K562 (cell line): ENCODE measurements around the gene DGCR6L. TPM values are rescaled to one million over a fixed set of nuclear protein-coding genes. Genes with fewer than 3 reads are reported as not detected.
A peak's percentile ranks its signal among the peaks of the same experiment; 100 is the strongest.

Experiments
- BRD9 ChIP-seq: fragments of 450-650 bp; IDR thresholded peaks from 2 replicates; pipeline ENCODE4 v1.6.1; 2018; ENCODE audit warnings: low read depth; ENCODE audit not compliant: partially characterized antibody
- PHF8 ChIP-seq: fragments of 200-600 bp; sonication (generic); IDR thresholded peaks from 2 replicates; pipeline ENCODE4 v1.6.1; 2012; ENCODE audit warnings: mixed run types, mild to moderate bottlenecking, inconsistent platforms, low read length, moderate library complexity, borderline replicate concordance
- RBM14 ChIP-seq: fragments of 200-400 bp; formaldehyde crosslinking; IDR thresholded peaks from 2 replicates; pipeline ENCODE4 v1.6.1; 2018; ENCODE audit warnings: low read depth, mild to moderate bottlenecking, low read length, moderate library complexity, borderline replicate concordance; ENCODE audit not compliant: insufficient read depth
- RBM22 ChIP-seq: fragments of 200-400 bp; formaldehyde crosslinking; IDR thresholded peaks from 2 replicates; pipeline ENCODE4 v1.6.1; 2018; ENCODE audit warnings: low read length, low read depth; ENCODE audit not compliant: poor library complexity, severe bottlenecking
- SAP30 ChIP-seq: fragments of 200-600 bp; sonication (generic); IDR thresholded peaks from 2 replicates; pipeline ENCODE4 v1.6.1; 2012; ENCODE audit warnings: borderline replicate concordance, low read depth, mild to moderate bottlenecking, moderate library complexity, low read length, control low read depth, inconsistent platforms; ENCODE audit not compliant: insufficient read depth, poor library complexity, severe bottlenecking
- SMC3 ChIP-seq: conservative IDR thresholded peaks from 2 replicates; pipeline ENCODE4 v1.6.1; 2011; ENCODE audit warnings: low read depth, low read length, improper control_type of control experiment; ENCODE audit not compliant: insufficient read depth
- ZFPM2 ChIP-seq: fragments of 250-450 bp; sonication (Bioruptor Pico); IDR thresholded peaks from 2 replicates; pipeline ENCODE4 v1.5.1; 2022; ENCODE audit warnings: mild to moderate bottlenecking
- polyA plus RNA-seq, 8 experiments: library from polyadenylated mRNA; depleted of rRNA in 4 of 8; stranded (reverse) in 5 of 8; unstranded in 3 of 8; fragments of >200 nt; fragmentation: Nextera tagmentation in 2 of 8; fragmentation: Illumina TruSeq in 1 of 8; extraction: Ambion mirVana in 2 of 8; extraction: Trizol in 1 of 8; gene quantifications; 2 replicates each; pipeline versions ENCODE4 v1.2.1 to v1.2.3, GENCODE V29; 2011 to 2014; ENCODE audit warnings: inconsistent platforms in 1 of 8, missing spikeins in 1 of 8
- total RNA-seq, 7 experiments: library from RNA; depleted of rRNA in 6 of 7; stranded (reverse); fragments of >200 nt in 6 of 7; fragmentation: Illumina TruSeq in 2 of 7; extraction: Trizol in 2 of 7; gene quantifications; 2 replicates each; pipeline versions ENCODE4 v1.2.1 to v1.2.3, GENCODE V29; 2011 to 2021; ENCODE audit warnings: low replicate concordance in 1 of 7
- TF ChIP-seq, protein P1 (sequence below): fragments of 450-650 bp; IDR thresholded peaks from 2 replicates; pipeline ENCODE4 v1.6.1; 2014; ENCODE audit warnings: low read depth, mild to moderate bottlenecking, moderate library complexity, borderline replicate concordance
- TF ChIP-seq, protein P2 (sequence below): sonication (generic); formaldehyde crosslinking; IDR thresholded peaks from 2 replicates; pipeline ENCODE4 v1.8.1; 2023; ENCODE audit warnings: mild to moderate bottlenecking, missing genetic modification reagents
- TF ChIP-seq, protein P3 (sequence below): fragments of 450-650 bp; conservative IDR thresholded peaks from 2 replicates; pipeline ENCODE4 v1.6.1; 2016; ENCODE audit warnings: missing genetic modification characterization, low read depth, mild to moderate bottlenecking, control low read depth, missing compliant biosample characterization
- TF ChIP-seq, protein P4 (sequence below): sonication (generic); formaldehyde crosslinking; IDR thresholded peaks from 2 replicates; pipeline ENCODE4 v1.8.0; 2022; ENCODE audit warnings: mild to moderate bottlenecking, missing genetic modification reagents
- TF ChIP-seq, protein P5 (sequence below): sonication (generic); formaldehyde crosslinking; IDR thresholded peaks from 2 replicates; pipeline ENCODE4 v1.8.0; 2022; ENCODE audit warnings: mild to moderate bottlenecking, missing genetic modification reagents, borderline replicate concordance

Gene DGCR6L
- total and polyA plus RNA-seq, 9 of the 15 experiments (the other 6 are each of a cell fraction or from before 2014, with no cell fraction given), result 3.6 to 151 (median 51.0) TPM

DNA sequence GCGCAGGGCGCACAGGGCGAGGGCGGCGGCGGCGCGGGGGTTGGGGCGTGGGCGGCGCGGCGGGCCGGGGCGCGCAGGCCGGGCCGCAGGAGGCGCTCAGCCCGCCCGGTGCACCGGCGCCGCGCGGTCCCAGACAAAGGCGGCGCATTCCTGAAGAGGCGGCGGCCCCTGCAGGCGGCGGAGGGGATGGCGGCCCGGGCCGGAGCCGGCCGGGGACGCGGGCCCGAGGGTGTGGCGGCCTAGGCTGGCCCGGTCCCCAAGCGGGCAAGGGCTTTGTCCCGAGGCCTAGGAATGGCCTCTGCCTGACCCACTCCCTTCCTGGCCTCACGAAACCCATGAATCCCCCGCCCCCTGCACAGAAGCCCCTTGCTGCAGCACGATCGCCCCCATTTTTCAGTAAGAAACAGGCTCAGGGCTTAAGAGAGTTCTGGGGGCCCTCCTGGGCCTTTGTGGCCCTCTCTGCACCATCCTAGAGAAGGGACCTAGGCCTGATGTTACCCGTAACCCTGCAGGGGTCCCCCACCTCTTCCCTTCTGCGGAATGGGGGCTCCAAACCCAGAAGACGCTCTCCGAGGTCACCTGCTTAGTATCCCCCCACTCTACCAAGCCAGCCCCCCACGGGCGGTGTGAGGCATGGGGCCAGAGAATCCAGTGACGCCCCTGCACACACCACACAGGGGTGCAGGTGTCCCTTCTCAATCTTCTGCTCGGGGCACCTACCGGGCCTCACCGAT is 51.4 kb downstream of the DGCR6L start, which contains the start of gene RTN4R (continued):
- no peak for TF ChIP-seq RBM14
- no peak for TF ChIP-seq RBM22
- TF ChIP-seq, protein P1, sequence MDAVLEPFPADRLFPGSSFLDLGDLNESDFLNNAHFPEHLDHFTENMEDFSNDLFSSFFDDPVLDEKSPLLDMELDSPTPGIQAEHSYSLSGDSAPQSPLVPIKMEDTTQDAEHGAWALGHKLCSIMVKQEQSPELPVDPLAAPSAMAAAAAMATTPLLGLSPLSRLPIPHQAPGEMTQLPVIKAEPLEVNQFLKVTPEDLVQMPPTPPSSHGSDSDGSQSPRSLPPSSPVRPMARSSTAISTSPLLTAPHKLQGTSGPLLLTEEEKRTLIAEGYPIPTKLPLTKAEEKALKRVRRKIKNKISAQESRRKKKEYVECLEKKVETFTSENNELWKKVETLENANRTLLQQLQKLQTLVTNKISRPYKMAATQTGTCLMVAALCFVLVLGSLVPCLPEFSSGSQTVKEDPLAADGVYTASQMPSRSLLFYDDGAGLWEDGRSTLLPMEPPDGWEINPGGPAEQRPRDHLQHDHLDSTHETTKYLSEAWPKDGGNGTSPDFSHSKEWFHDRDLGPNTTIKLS, result no peak
- peak; percentile 93 for TF ChIP-seq SMC3
- peak; percentile 35; the same call in 1 of the 2 replicates for TF ChIP-seq PHF8
- no peak for TF ChIP-seq SAP30
- no peak for TF ChIP-seq BRD9
- TF ChIP-seq, protein P2, sequence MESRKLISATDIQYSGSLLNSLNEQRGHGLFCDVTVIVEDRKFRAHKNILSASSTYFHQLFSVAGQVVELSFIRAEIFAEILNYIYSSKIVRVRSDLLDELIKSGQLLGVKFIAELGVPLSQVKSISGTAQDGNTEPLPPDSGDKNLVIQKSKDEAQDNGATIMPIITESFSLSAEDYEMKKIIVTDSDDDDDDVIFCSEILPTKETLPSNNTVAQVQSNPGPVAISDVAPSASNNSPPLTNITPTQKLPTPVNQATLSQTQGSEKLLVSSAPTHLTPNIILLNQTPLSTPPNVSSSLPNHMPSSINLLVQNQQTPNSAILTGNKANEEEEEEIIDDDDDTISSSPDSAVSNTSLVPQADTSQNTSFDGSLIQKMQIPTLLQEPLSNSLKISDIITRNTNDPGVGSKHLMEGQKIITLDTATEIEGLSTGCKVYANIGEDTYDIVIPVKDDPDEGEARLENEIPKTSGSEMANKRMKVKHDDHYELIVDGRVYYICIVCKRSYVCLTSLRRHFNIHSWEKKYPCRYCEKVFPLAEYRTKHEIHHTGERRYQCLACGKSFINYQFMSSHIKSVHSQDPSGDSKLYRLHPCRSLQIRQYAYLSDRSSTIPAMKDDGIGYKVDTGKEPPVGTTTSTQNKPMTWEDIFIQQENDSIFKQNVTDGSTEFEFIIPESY (CRISPR knock-in tag), result no peak
- TF ChIP-seq, protein P3, sequence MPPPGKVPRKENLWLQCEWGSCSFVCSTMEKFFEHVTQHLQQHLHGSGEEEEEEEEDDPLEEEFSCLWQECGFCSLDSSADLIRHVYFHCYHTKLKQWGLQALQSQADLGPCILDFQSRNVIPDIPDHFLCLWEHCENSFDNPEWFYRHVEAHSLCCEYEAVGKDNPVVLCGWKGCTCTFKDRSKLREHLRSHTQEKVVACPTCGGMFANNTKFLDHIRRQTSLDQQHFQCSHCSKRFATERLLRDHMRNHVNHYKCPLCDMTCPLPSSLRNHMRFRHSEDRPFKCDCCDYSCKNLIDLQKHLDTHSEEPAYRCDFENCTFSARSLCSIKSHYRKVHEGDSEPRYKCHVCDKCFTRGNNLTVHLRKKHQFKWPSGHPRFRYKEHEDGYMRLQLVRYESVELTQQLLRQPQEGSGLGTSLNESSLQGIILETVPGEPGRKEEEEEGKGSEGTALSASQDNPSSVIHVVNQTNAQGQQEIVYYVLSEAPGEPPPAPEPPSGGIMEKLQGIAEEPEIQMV (tag), result no peak
- TF ChIP-seq, protein P4, sequence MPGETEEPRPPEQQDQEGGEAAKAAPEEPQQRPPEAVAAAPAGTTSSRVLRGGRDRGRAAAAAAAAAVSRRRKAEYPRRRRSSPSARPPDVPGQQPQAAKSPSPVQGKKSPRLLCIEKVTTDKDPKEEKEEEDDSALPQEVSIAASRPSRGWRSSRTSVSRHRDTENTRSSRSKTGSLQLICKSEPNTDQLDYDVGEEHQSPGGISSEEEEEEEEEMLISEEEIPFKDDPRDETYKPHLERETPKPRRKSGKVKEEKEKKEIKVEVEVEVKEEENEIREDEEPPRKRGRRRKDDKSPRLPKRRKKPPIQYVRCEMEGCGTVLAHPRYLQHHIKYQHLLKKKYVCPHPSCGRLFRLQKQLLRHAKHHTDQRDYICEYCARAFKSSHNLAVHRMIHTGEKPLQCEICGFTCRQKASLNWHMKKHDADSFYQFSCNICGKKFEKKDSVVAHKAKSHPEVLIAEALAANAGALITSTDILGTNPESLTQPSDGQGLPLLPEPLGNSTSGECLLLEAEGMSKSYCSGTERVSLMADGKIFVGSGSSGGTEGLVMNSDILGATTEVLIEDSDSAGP (CRISPR knock-in tag), result no peak
- TF ChIP-seq, protein P5, sequence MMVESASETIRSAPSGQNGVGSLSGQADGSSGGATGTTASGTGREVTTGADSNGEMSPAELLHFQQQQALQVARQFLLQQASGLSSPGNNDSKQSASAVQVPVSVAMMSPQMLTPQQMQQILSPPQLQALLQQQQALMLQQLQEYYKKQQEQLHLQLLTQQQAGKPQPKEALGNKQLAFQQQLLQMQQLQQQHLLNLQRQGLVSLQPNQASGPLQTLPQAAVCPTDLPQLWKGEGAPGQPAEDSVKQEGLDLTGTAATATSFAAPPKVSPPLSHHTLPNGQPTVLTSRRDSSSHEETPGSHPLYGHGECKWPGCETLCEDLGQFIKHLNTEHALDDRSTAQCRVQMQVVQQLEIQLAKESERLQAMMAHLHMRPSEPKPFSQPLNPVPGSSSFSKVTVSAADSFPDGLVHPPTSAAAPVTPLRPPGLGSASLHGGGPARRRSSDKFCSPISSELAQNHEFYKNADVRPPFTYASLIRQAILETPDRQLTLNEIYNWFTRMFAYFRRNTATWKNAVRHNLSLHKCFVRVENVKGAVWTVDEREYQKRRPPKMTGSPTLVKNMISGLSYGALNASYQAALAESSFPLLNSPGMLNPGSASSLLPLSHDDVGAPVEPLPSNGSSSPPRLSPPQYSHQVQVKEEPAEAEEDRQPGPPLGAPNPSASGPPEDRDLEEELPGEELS (CRISPR knock-in tag), result 0 out of 2 replicates have a peak, but pooled peaks have one; percentile 38
- no peak for TF ChIP-seq ZFPM2 (CRISPR knock-in tag)
